ENCODE data around the gene GTF2E1. TPM values are rescaled to one million over a fixed set of nuclear protein-coding genes. Genes with fewer than 3 reads are reported as not detected.

Gene GTF2E1
- total and polyA plus RNA-seq, 3 donors from 2014 or later: 23.6 to 32.2 (median 26.0) TPM

GRCh38 chr3:120821426-120821825, 78.9 kb downstream of the GTF2E1 start:
- no peak overlapping the region for H3K27ac ChIP-seq
- H3K4me1 ChIP-seq: peaks cover 6% of the 10 kb centered on the region
- no peak for DNase-seq
- intact Hi-C loops (cut with DNase I; ENCODE audit: low total_unique reads): no loop called here
- no peak overlapping the region for H3K4me3 ChIP-seq
- TF ChIP-seq, protein P1, sequence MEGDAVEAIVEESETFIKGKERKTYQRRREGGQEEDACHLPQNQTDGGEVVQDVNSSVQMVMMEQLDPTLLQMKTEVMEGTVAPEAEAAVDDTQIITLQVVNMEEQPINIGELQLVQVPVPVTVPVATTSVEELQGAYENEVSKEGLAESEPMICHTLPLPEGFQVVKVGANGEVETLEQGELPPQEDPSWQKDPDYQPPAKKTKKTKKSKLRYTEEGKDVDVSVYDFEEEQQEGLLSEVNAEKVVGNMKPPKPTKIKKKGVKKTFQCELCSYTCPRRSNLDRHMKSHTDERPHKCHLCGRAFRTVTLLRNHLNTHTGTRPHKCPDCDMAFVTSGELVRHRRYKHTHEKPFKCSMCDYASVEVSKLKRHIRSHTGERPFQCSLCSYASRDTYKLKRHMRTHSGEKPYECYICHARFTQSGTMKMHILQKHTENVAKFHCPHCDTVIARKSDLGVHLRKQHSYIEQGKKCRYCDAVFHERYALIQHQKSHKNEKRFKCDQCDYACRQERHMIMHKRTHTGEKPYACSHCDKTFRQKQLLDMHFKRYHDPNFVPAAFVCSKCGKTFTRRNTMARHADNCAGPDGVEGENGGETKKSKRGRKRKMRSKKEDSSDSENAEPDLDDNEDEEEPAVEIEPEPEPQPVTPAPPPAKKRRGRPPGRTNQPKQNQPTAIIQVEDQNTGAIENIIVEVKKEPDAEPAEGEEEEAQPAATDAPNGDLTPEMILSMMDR (IDR thresholded peaks at IDR 0.05): no peak
- no peak for TF ChIP-seq POLR2A (IDR thresholded peaks at IDR 0.05)
- H3K36me3 ChIP-seq (ENCODE audit: low read depth, missing control alignments): no peaks in the 10 kb centered on the region
- H3K27me3 ChIP-seq: no peaks in the 10 kb centered on the region
- H3K9me3 ChIP-seq: no peaks in the 10 kb centered on the region

GRCh38 chr3:120823156-120823555, 80.6 kb downstream of the GTF2E1 start:
- TF ChIP-seq, protein P1 (IDR thresholded peaks at IDR 0.05): no peak
- TF ChIP-seq POLR2A (IDR thresholded peaks at IDR 0.05): no peak
- Histone ChIP-seq H3K36me3 (ENCODE audit: low read depth, missing control alignments) (no peaks in the 10 kb centered on the region), H3K4me1 (no peaks in the 10 kb centered on the region), H3K27me3 (no peaks in the 10 kb centered on the region), H3K4me3 (no peak overlapping the region), H3K9me3 (no peaks in the 10 kb centered on the region), H3K27ac (no peak overlapping the region)
- DNase-seq: no peak
- WGBS, 2 donors: 90 to 94% methylated on average over 3 of the region's 3 CpGs
- intact Hi-C loops (cut with DNase I; ENCODE audit: low total_unique reads): no loop called here

GRCh38 chr3:120824613-120825012, 82.1 kb downstream of the GTF2E1 start:
- Histone ChIP-seq H3K4me1 (no peaks in the 10 kb centered on the region), H3K4me3 (no peak overlapping the region), H3K36me3 (ENCODE audit: low read depth, missing control alignments) (no peaks in the 10 kb centered on the region), H3K27ac (no peak overlapping the region), H3K9me3 (no peaks in the 10 kb centered on the region), H3K27me3 (no peaks in the 10 kb centered on the region)
- WGBS, 2 donors: 71 to 85% methylated on average over 1 of the region's 1 CpG
- intact Hi-C loops (cut with DNase I; ENCODE audit: low total_unique reads): no loop called here
- TF ChIP-seq POLR2A (IDR thresholded peaks at IDR 0.05): no peak
- TF ChIP-seq, protein P1 (IDR thresholded peaks at IDR 0.05): no peak
- no peak for DNase-seq

GRCh38 chr3:120828796-120829195, 86.3 kb downstream of the GTF2E1 start:
- intact Hi-C loops (cut with DNase I; ENCODE audit: low total_unique reads): no loop called here
- 72 to 89% methylated on average over 1 of the region's 1 CpG for WGBS, 2 donors
- H3K9me3 ChIP-seq: no peaks in the 10 kb centered on the region
- TF ChIP-seq, protein P1 (IDR thresholded peaks at IDR 0.05): no peak
- no peak overlapping the region for H3K27ac ChIP-seq
- no peak overlapping the region for H3K4me3 ChIP-seq
- H3K27me3 ChIP-seq: no peaks in the 10 kb centered on the region
- no peaks in the 10 kb centered on the region for H3K36me3 ChIP-seq (ENCODE audit: low read depth, missing control alignments)
- H3K4me1 ChIP-seq: no peaks in the 10 kb centered on the region
- no peak for DNase-seq

- H3K4me1 ChIP-seq: no peaks in the 10 kb centered on the region
- WGBS, 2 donors: 94 to 96% methylated on average over 4 of the region's 4 CpGs
Observed at GRCh38 chr3:120831066-120831465, 88.5 kb downstream of the GTF2E1 start.

More at GRCh38 chr3:120831066-120831465, 88.5 kb downstream of the GTF2E1 start:
- Histone ChIP-seq H3K27ac (no peak overlapping the region), H3K36me3 (ENCODE audit: low read depth, missing control alignments) (no peaks in the 10 kb centered on the region), H3K27me3 (no peaks in the 10 kb centered on the region), H3K9me3 (no peaks in the 10 kb centered on the region), H3K4me3 (no peak overlapping the region)
- intact Hi-C loops (cut with DNase I; ENCODE audit: low total_unique reads): no loop called here
- no peak for TF ChIP-seq POLR2A (IDR thresholded peaks at IDR 0.05)
- TF ChIP-seq, protein P1 (IDR thresholded peaks at IDR 0.05): no peak
- no peak for DNase-seq
